A549 (cell line): ENCODE measurements around the gene HS3ST6. TPM values are rescaled to one million over a fixed set of nuclear protein-coding genes. Genes with fewer than 3 reads are reported as not detected.
A peak's percentile ranks its signal among the peaks of the same experiment; 100 is the strongest.

Experiments
- ATAC-seq, 2 experiments: fragments of 200-7000 bp in 1 of 2; fragments of >200 bp in 1 of 2; cut with Nextera tagmentation in 1 of 2; cut with Tn5 transposase in 1 of 2; 3 replicates each; pipeline versions ENCODE4 v1.8.0 to v1.9.1; 2018 to 2020; ENCODE audit warnings: mild to moderate bottlenecking in 1 of 2, moderate library complexity in 1 of 2
- CTCF ChIA-PET: fragments of 300-600 bp; sonication (Branson Sonifier 250); formaldehyde crosslinking; extraction: SDS; loops from one replicate; lab custom pipeline; 2021; ENCODE audit warnings: antibody characterized with exemption, inconsistent platforms; lab: Yijun Ruan, JAX
- POLR2A ChIA-PET: fragments of 350-600 bp; formaldehyde crosslinking; extraction: SDS; loops from one replicate; lab custom pipeline; 2021; ENCODE audit warnings: antibody characterized with exemption, inconsistent platforms; lab: Yijun Ruan, JAX
- DNase-seq, 2 experiments: peaks; one replicate each; pipeline versions ENCODE4 v3.0.0 to v3.0.0-alpha.2; 2011 to 2016; ENCODE audit warnings: low read depth in 1 of 2, low spot score in 1 of 2
- FAIRE-seq: peaks from 2 replicates; lab custom pipeline; 2011; peaks lifted over from hg19 to GRCh38; lab: Jason Lieb, UNC
- H3K27ac ChIP-seq, 2 experiments: fragments of >200 bp; sonication (Bioruptor Twin); formaldehyde crosslinking; 3 replicates each; pipeline ENCODE4 v1.5.1; 2016 to 2017
- H3K4me1 ChIP-seq: fragments of >200 bp; sonication (Bioruptor Twin); formaldehyde crosslinking; 3 replicates; pipeline ENCODE4 v1.6.1; 2016
- H3K4me2 ChIP-seq: fragments of >200 bp; sonication (Bioruptor Twin); formaldehyde crosslinking; 3 replicates; pipeline ENCODE4 v1.6.1; 2016
- H3K4me3 ChIP-seq: fragments of >200 bp; sonication (Bioruptor Twin); formaldehyde crosslinking; 3 replicates; pipeline ENCODE4 v1.5.1; 2016
- H3K9me3 ChIP-seq: fragments of >200 bp; sonication (Bioruptor Twin); formaldehyde crosslinking; 3 replicates; pipeline ENCODE4 v1.6.1; 2016
- ATOH8 ChIP-seq: fragments of 250-450 bp; sonication (Bioruptor Pico); IDR thresholded peaks from 2 replicates; pipeline ENCODE4 v1.5.0; 2020; ENCODE audit warnings: low read depth, mild to moderate bottlenecking, moderate library complexity
- BCL3 ChIP-seq: fragments of >200 bp; sonication (Bioruptor Twin); formaldehyde crosslinking; IDR thresholded peaks from 3 replicates; pipeline ENCODE4 v1.6.1; 2016
- CHD2 ChIP-seq: fragments of 150-350 bp; IDR thresholded peaks from 2 replicates; pipeline ENCODE4 v1.6.1; 2014; ENCODE audit warnings: low read length; ENCODE audit not compliant: partially characterized antibody
- EHF ChIP-seq: fragments of 250-450 bp; sonication (Bioruptor Pico); IDR thresholded peaks from 2 replicates; pipeline ENCODE4 v1.5.0; 2020; ENCODE audit warnings: mild to moderate bottlenecking
- FOSB ChIP-seq: fragments of 250-450 bp; sonication (Bioruptor Pico); IDR thresholded peaks from 2 replicates; pipeline ENCODE4 v1.5.0; 2020; ENCODE audit warnings: mild to moderate bottlenecking, moderate library complexity
- FOXS1 ChIP-seq: fragments of 250-450 bp; sonication (Bioruptor Pico); IDR thresholded peaks from 2 replicates; pipeline ENCODE4 v1.5.0; 2020; ENCODE audit warnings: mild to moderate bottlenecking, moderate library complexity
- HDAC2 ChIP-seq: fragments of 200-600 bp; sonication (generic); IDR thresholded peaks from 2 replicates; pipeline ENCODE4 v1.6.1; 2016
- HMGXB4 ChIP-seq: fragments of 250-450 bp; sonication (Bioruptor Pico); IDR thresholded peaks from 2 replicates; pipeline ENCODE4 v1.5.0; 2021; ENCODE audit warnings: mild to moderate bottlenecking, moderate library complexity, borderline replicate concordance
- HOXA7 ChIP-seq: fragments of 250-450 bp; sonication (Bioruptor Pico); IDR thresholded peaks from 2 replicates; pipeline ENCODE4 v1.5.0; 2020; ENCODE audit warnings: mild to moderate bottlenecking, moderate library complexity
- HOXB5 ChIP-seq: fragments of 250-450 bp; sonication (Bioruptor Pico); IDR thresholded peaks from 2 replicates; pipeline ENCODE4 v1.5.0; 2020; ENCODE audit warnings: mild to moderate bottlenecking, moderate library complexity
- JUN ChIP-seq, 2 experiments: fragments of >200 bp; sonication (Bioruptor Twin); formaldehyde crosslinking; IDR thresholded peaks; 2 replicates in 1 of 2; 3 replicates in 1 of 2; pipeline ENCODE4 v1.6.1; 2016 to 2017
- MAFK ChIP-seq: fragments of 450-650 bp; IDR thresholded peaks from 2 replicates; pipeline ENCODE4 v1.6.1; 2014; ENCODE audit not compliant: partially characterized antibody
- MAX ChIP-seq: IDR thresholded peaks from 2 replicates; pipeline ENCODE4 v1.6.1; 2012
- PBX3 ChIP-seq: IDR thresholded peaks from 2 replicates; pipeline ENCODE4 v1.6.1; 2012
- POLR2A ChIP-seq: IDR thresholded peaks from 2 replicates; pipeline ENCODE4 v1.6.1; 2012; ENCODE audit warnings: mild to moderate bottlenecking, low read length
- POLR2AphosphoS2 ChIP-seq: conservative IDR thresholded peaks from 2 replicates; pipeline ENCODE4 v1.6.1; 2012; ENCODE audit warnings: low read length, improper control_type of control experiment, inconsistent platforms
- RARB ChIP-seq: fragments of 250-450 bp; sonication (Bioruptor Pico); IDR thresholded peaks from 2 replicates; pipeline ENCODE4 v1.8.0; 2021; ENCODE audit warnings: mild to moderate bottlenecking, moderate library complexity
- RNF2 ChIP-seq: fragments of 200-600 bp; sonication (generic); IDR thresholded peaks from 2 replicates; pipeline ENCODE4 v1.6.1; 2016; ENCODE audit warnings: low read depth, mild to moderate bottlenecking, antibody characterized with exemption, moderate library complexity, borderline replicate concordance
- TFCP2L1 ChIP-seq: fragments of 250-450 bp; sonication (Bioruptor Pico); IDR thresholded peaks from 2 replicates; pipeline ENCODE4 v1.5.0; 2021; ENCODE audit warnings: mild to moderate bottlenecking
- TP53 ChIP-seq: fragments of 250-450 bp; sonication (Bioruptor Pico); IDR thresholded peaks from 2 replicates; pipeline ENCODE4 v1.5.0; 2021; ENCODE audit warnings: mild to moderate bottlenecking, moderate library complexity
- WGBS: methylation state at CpG from one replicate; pipeline ENCODE4 v1.1.6; 2017; ENCODE audit errors: missing lambda C conversion rate; 5-methylcytosine and 5-hydroxymethylcytosine counted together
- polyA plus RNA-seq, 4 experiments: library from polyadenylated mRNA; depleted of rRNA in 3 of 4; stranded (reverse); fragments of >200 nt; fragmentation: RNase III in 1 of 4; extraction: RNeasy Plus Mini Kit Qiagen cat#74134 plus additional on column Dnase treatment in 1 of 4; gene quantifications; 2 replicates in 3 of 4; 3 replicates in 1 of 4; pipeline ENCODE4 v1.2.3, GENCODE V29; 2011 to 2017

HS3ST6 gene
- polyA plus RNA-seq, 2 of the 4 experiments (the other 2 are of a cell fraction) = 1.5 to 2.0 TPM

- peak in 1 of 2 experiments; percentile 72 for DNase-seq
- WGBS = 28% methylated on average over 20 of the region's 20 CpGs
- CTCF ChIA-PET = interaction anchor here (0.7 to 1.7 kb wide), 5 partner anchors 9 to 180 kb away, joined by 3 to 9 read pairs (median 3); no protein-coding TSS in a partner anchor
- Histone ChIP-seq H3K4me1 (peaks cover 33% of the 10 kb centered on the region), H3K27ac (peak overlapping the region; percentile 92 to 97), H3K4me2 (peak overlapping the region; percentile 94), H3K9me3 (no peaks in the 10 kb centered on the region), H3K4me3 (peak overlapping the region; percentile 88)
- FAIRE-seq = no peak
- no peak for TF ChIP-seq FOXS1 (CRISPR knock-in tag)
- TF ChIP-seq TP53 (CRISPR knock-in tag) = peak; percentile 91; the same call in 1 of the 2 replicates
- TF ChIP-seq BCL3 = peak; percentile 95
- peak; percentile 67; the same call in 1 of the 2 replicates for TF ChIP-seq HMGXB4 (CRISPR knock-in tag)
- TF ChIP-seq RNF2 = no peak
- TF ChIP-seq CHD2 = no peak
- TF ChIP-seq FOSB (CRISPR knock-in tag) = peak; percentile 92
- TF ChIP-seq HDAC2 = no peak
- peak; percentile 90 for TF ChIP-seq RARB
- TF ChIP-seq HOXA7 (CRISPR knock-in tag) = peak; percentile 94
- TF ChIP-seq JUN (IDR thresholded peaks at IDR 0.05) = peak; percentile 83 to 92; a peak in 4 of 5 replicates
- TF ChIP-seq POLR2AphosphoS2 = peak; percentile 94
- TF ChIP-seq POLR2A = peak; percentile 60
- peak; percentile 36; the same call in 1 of the 2 replicates for TF ChIP-seq EHF (CRISPR knock-in tag)
- peak; percentile 88 for TF ChIP-seq PBX3
- peak; percentile 74 for TF ChIP-seq MAX
- peak; percentile 96 for TF ChIP-seq TFCP2L1
- TF ChIP-seq HOXB5 = 0 out of 2 replicates have a peak, but pooled peaks have one; percentile 39
- peak; percentile 37; the same call in 1 of the 2 replicates for TF ChIP-seq ATOH8 (CRISPR knock-in tag)
- no peak for TF ChIP-seq MAFK
- POLR2A ChIA-PET = interaction anchor here (0.8 to 2.2 kb wide), 6 partner anchors 9 to 194 kb away, joined by 3 to 9 read pairs (median 6); partner anchors contain the start of genes MSRB1, NUBP2, SPSB3 and TBL3
- peak; percentile 30 to 42 for ATAC-seq
Measured at GRCh38 chr16:1960665-1961630, 42.7 kb upstream of the HS3ST6 start.
